Dermis microvascular lymphatic vessel endothelial cell (primary cell): ENCODE data around the gene THBS4. TPM values are rescaled to one million over a fixed set of nuclear protein-coding genes. Genes with fewer than 3 reads are reported as not detected.

ENCODE experiments used
- DNase-seq, 2 donors: peaks; one replicate each; pipeline versions ENCODE4 v3.0.0 to v3.0.0-alpha.2; 2010; ENCODE audit warnings: low read depth in 2 of 2
- total RNA-seq: library from RNA; depleted of rRNA; stranded (reverse); fragments of >200 nt; gene quantifications from 2 replicates; pipeline ENCODE4 v1.2.1, GENCODE V29; 2014

Gene THBS4
- total RNA-seq, 1 donor from 2014 or later = 1.2 TPM

DNA sequence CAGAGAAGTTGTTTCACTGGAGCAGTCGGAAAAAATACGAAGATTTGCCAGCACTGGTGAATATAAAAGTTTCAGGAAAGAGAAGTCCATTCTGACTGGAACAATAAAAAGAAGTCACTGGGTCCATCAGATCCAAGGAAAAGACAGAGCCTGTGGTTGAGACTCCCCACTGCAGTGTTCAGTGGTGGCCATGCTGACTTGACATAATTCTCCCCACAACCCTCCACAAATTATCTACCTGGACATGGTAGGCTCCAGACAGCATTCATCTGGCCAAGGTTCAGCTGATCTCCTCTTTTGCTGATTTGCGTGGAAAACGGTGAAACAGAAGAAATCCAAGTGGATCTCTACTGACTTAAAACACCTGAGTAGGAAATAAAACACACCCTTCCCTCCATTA is 8.0 kb downstream of the THBS4 start:
- DNase-seq = no peak

- DNase-seq = no peak
These were observed 13.1 kb downstream of the THBS4 start for GRCh38 chr5:80048084-80048780.

GRCh38 chr5:80052464-80052863 is 17.3 kb downstream of the THBS4 start:
- DNase-seq = no peak

- DNase-seq = no peak
These were observed 19.5 kb downstream of the THBS4 start for GRCh38 chr5:80054682-80055081.

- DNase-seq = no peak
These were observed 20.5 kb downstream of the THBS4 start for GRCh38 chr5:80055491-80056170.

GRCh38 chr5:80057099-80057498 is 22.0 kb downstream of the THBS4 start:
- DNase-seq = no peak

- DNase-seq = no peak
These were observed 22.8 kb downstream of the THBS4 start for GRCh38 chr5:80057921-80058320.

GRCh38 chr5:80059354-80059980 is 24.3 kb downstream of the THBS4 start:
- no peak for DNase-seq

GRCh38 chr5:80060966-80061365 is 25.8 kb downstream of the THBS4 start:
- no peak for DNase-seq

DNA sequence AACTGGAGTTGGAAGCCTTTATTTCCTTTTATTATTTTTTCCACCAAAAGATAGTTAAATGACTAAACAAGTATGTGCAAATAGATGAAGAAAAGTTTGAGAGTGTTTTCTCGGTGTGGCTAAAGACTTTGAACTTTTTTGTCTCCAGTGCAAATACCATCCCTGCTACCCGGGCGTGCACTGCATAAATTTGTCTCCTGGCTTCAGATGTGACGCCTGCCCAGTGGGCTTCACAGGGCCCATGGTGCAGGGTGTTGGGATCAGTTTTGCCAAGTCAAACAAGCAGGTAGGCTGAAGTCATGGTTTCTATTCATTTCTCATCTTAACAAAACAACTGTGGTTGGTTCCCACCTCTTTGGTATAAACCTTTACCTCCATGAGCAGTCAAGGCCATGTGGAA is 26.4 kb downstream of the THBS4 start:
- no peak for DNase-seq

GRCh38 chr5:80064124-80064523 is 29.0 kb downstream of the THBS4 start:
- no peak for DNase-seq

- DNase-seq = no peak
These were observed 31.9 kb downstream of the THBS4 start for GRCh38 chr5:80067016-80067415.

DNA sequence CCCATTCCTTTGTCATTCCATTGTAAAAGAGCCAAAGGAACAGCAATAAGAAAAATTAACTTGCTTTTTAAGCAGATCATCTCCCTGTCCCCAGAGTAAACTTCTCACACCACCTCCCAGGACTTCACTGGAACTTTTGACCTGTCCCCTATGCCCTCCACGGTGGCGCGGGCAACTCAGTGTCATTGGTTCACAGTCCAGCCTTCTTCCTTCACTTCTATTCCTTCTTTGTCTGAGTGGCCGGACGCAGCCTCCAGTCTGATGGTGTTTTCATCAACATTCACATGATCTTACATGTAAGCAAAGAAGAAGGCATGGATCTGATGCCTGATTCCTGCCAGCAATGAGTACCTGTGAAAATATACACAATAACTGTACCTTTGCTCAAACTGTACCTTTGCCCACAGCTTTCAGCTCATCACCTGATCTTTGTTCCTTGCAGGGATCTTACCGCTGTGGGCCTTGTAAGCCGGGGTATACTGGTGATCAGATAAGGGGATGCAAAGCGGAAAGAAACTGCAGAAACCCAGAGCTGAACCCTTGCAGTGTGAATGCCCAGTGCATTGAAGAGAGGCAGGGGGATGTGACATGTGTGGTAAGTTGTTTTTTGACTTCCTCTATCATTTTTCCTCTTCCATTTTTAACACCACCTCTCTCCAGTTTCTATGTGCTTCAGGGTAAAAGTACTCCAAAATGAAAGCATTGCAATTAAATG is 32.5 kb downstream of the THBS4 start:
- DNase-seq = no peak

- DNase-seq = no peak
These were observed 33.1 kb downstream of the THBS4 start for GRCh38 chr5:80068246-80068636.

GRCh38 chr5:80068775-80069174 is 33.6 kb downstream of the THBS4 start:
- no peak for DNase-seq

DNA sequence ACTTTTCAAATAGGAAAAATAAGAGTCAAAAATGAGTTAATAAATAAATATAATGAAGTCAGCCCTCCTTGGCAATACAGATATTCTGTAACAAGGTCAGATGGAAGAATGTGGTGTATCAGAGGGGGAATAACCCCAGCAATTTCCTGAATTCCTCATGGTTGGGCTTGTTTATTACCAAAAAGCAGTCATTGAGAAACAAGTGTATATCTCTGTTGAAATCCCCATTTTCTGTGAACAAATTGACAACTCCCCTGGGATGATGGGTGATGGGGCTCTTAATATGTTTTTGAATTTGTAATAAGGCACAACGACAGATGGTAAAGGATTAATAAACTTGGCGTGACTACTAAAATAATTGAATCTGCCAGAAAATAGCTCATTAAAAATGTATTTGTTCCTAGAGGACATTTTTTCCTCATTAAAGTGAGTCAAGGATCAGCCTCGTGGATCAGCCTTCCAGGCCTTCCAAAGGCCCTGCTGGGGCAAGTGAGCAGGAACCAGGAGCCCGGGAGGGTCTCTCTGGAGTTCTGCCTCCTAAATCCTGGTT is 34.2 kb downstream of the THBS4 start:
- no peak for DNase-seq

GRCh38 chr5:80069918-80070318 is 34.8 kb downstream of the THBS4 start:
- no peak for DNase-seq

- DNase-seq = no peak
These were observed 35.3 kb downstream of the THBS4 start for GRCh38 chr5:80070338-80071056.

DNA sequence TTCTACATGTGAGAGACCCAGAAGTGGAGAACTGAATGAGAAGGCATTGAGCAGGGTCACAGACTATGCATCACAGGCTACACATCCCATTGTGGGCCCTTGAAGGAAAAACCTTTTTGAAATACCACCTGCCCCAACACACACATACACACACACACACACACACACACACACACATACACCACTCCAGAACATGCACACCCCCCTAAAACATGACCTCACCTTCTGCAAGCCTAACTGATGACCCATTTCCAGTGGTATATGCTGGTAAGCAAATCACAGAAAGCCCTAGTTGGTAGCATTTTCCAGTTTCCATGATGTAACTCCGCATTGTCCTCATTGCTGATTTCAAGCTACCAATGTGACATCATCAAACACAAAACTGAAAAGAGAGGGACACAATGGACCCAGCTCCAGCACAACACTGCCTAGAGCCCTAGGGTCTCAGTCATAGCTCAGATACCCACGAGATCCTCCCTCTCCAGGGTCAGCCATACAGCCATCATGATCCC is 36.4 kb downstream of the THBS4 start:
- DNase-seq = no peak

DNA sequence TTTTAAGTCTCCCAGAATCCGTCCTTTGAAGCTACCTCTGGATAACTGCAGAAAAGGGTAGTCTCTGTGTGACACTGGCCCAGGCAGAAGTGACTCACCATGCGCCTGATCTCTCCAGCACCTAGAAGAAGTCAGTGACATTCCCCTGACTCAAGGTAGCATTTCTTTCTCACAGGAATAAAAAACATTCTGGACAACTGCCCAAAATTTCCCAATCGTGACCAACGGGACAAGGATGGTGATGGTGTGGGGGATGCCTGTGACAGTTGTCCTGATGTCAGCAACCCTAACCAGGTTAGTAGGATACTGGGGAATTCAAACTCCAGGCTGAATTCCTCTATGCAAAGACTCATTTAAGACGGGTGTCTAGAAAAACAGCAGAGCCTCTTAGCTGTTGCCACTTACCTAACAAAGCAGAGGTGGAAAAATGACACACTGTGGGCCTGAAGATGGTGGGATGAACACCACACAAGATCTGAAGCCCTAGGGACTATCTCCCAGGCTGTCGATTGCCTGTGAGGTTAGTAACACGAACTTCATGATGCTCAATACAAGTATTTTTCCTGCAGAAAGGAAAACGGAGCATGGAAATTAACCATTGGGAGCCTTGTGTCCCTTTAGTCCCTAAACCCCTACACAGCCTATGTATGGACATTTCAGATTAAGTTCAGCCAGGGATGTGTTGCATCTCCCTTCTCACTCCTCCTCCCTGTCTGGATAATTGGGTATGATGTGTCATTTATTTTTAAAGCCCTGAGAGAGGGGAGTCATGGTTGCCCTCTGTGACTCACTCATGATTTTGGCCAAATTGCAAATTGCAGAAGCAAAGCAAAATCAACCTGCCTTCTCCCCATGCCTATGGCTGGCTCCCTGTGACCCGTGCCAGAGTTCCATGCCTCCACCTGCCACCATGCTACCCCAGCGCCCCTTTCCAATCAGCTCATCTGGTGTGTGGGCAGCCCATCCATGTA is 37.2 kb downstream of the THBS4 start:
- DNase-seq = no peak
